GM12872 (cell line): ENCODE measurements around the gene CTXN1.

Source experiments
- CTCF ChIP-seq: IDR thresholded peaks from 3 replicates; pipeline ENCODE4 v1.5.1; 2011; ENCODE audit warnings: low read depth, mild to moderate bottlenecking, low read length, moderate library complexity; ENCODE audit not compliant: insufficient read depth

The CTXN1 gene

GRCh38 chr19:7888145-7888825, 37.6 kb downstream of the CTXN1 start, which contains the start of gene LRRC8E:
LRRC8E (plus strand) TSS chr19:7888510; CDS start chr19:7895604, 7,094 bp downstream.
- TF ChIP-seq CTCF: no peak

GRCh38 chr19:7887408-7888144, 38.4 kb downstream of the CTXN1 start:
- no peak for TF ChIP-seq CTCF

GRCh38 chr19:7885818-7886217, 40.1 kb downstream of the CTXN1 start:
- no peak for TF ChIP-seq CTCF

GRCh38 chr19:7883796-7884570, 42.0 kb downstream of the CTXN1 start:
- no peak for TF ChIP-seq CTCF

GRCh38 chr19:7883105-7883504, 42.8 kb downstream of the CTXN1 start:
- TF ChIP-seq CTCF: no peak

- TF ChIP-seq CTCF: no peak
Observed at GRCh38 chr19:7881910-7882309, 44.0 kb downstream of the CTXN1 start.

GRCh38 chr19:7879836-7880235, 46.1 kb downstream of the CTXN1 start:
- TF ChIP-seq CTCF: no peak
